ENCODE data around the gene CDC42EP4.

The CDC42EP4 gene, protein sequence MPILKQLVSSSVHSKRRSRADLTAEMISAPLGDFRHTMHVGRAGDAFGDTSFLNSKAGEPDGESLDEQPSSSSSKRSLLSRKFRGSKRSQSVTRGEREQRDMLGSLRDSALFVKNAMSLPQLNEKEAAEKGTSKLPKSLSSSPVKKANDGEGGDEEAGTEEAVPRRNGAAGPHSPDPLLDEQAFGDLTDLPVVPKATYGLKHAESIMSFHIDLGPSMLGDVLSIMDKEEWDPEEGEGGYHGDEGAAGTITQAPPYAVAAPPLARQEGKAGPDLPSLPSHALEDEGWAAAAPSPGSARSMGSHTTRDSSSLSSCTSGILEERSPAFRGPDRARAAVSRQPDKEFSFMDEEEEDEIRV

DNA sequence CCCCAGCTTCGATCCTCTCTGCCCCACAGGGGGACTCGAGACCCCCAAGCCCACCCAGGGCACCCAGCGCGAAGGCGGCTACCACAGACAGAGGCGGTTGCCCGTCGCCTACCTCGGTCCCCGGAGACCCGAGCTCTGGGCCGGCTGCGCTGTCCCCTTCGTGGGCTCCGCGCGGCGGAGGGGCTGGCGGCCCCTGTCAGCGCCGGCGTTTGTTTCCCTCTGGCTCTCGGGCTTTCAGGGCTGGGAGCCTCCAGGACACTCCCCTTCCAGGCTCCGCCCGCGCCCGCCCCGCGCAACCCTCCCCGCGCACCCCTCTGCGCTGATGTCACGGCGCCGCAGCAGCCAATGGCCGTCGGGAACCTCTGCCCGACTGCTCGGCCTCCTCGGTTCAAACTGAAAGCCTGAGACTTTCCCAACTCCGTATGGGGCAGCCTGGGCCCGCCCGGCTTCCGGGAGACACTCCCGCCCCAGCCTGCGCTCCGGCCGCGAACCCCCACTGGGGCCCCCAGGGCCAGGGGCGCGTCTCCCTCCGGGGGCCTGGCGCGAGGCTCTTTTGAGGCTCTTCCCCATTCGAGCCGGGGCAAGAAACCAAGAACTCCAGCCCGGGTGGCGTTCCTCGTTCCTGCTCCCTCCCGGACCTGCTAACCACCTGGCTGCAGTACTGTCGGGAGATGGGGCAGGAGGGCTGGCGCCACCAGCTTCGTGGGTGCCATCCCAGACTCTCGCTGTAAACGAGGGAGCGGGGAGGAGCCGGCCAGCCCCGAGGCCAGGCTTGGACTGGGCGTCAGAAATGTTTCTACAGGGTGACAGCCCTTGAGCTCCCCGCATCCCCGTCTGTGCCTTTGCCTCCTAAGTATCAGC lies at the start of gene CDC42EP4:
CDC42EP4 (minus strand) TSS at position 221 of the 861 bp plus-strand sequence. CDS start 25,501 bp downstream, outside the sequence.
- H3K27me3 ChIP-seq (ENCODE audit: insufficient read depth, low read length): no peaks in the 10 kb centered on the region
- no peaks in the 10 kb centered on the region for H3K36me3 ChIP-seq (ENCODE audit: insufficient read depth, low read length)
- H3K4me1 ChIP-seq (ENCODE audit: insufficient read depth, low read length): peaks cover 27% of the 10 kb centered on the region
- peak within 1 kb of the TSS; percentile 98 for H3K4me3 ChIP-seq (ENCODE audit: low read length)
- no peaks in the 10 kb centered on the region for H3K9me3 ChIP-seq (ENCODE audit: low read length)
- H2AFZ ChIP-seq (ENCODE audit: low read depth, low read length): peak within 1 kb of the TSS; percentile 80

DNA sequence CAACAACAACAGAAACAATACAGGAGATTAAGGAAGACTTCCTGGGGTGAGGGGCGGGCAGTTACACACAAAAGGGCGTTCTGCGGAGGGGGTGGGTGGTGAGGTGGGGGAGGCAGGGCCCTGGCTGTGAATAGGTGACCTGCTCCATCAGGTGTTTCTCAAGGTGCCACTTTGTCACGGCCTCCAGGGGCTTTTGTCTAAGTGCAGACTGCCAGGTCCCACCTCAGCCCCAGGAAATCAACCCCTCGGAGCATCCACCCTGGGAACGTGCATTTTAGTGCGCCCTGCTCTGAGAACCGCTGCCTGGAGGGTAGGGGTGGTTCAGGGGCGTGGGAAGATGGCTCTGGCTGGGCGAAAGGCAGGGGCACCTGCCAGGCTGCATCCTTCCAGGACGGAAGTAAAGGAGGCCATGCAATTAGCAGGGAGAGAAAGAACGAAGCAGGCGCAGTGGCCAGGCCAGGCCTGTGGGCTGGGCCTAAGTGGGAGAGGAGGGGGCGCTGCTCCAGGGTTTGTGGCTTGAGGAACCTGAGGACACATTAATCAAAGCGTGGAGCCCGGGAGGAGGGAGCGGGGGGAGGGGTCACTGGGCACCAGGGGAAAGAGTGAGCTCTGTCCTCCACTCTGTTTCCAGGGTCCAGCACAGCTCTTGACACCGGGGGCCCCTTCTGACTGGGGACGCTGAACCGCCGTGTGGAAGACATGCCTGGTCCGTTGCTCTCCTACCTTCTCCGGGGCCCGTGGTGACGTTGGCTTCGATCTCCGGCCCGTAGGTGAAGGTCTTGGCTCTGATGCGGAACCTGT lies 49.4 kb upstream of the CDC42EP4 start:
- peaks cover 8% of the 10 kb centered on the region for H3K4me1 ChIP-seq (ENCODE audit: insufficient read depth, low read length)
- peaks cover 13% of the 10 kb centered on the region for H3K36me3 ChIP-seq (ENCODE audit: insufficient read depth, low read length)
- H3K9me3 ChIP-seq (ENCODE audit: low read length): no peaks in the 10 kb centered on the region
- H3K27me3 ChIP-seq (ENCODE audit: insufficient read depth, low read length): no peaks in the 10 kb centered on the region
- no peak overlapping the region for H3K4me3 ChIP-seq (ENCODE audit: low read length)
- H2AFZ ChIP-seq (ENCODE audit: low read depth, low read length): no peak overlapping the region

DNA sequence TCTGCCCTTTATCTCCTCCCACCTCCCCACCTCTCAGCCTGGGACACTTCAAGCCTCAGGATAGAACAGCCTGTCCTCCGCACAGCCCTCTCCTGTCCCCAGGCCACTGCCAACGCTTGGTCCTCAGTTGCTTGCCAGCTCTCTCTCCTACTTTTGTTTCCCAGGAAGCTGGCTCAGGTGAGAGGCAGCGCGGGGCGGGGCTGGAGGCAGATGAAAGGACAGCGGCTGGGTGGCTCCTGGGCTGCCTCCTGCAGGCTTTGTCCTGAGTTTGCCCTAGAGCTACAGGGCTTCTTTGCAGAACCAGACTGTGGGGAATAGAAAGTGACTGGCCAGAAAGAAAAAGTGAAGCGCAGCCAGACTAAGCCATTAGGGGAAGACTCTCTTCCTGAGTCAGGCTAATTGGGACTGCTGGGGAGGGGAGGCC lies 48.2 kb upstream of the CDC42EP4 start:
- no peaks in the 10 kb centered on the region for H3K4me1 ChIP-seq (ENCODE audit: insufficient read depth, low read length)
- H3K36me3 ChIP-seq (ENCODE audit: insufficient read depth, low read length): peaks cover 17% of the 10 kb centered on the region
- H2AFZ ChIP-seq (ENCODE audit: low read depth, low read length): no peak overlapping the region
- no peaks in the 10 kb centered on the region for H3K9me3 ChIP-seq (ENCODE audit: low read length)
- H3K4me3 ChIP-seq (ENCODE audit: low read length): no peak overlapping the region
- H3K27me3 ChIP-seq (ENCODE audit: insufficient read depth, low read length): no peaks in the 10 kb centered on the region

DNA sequence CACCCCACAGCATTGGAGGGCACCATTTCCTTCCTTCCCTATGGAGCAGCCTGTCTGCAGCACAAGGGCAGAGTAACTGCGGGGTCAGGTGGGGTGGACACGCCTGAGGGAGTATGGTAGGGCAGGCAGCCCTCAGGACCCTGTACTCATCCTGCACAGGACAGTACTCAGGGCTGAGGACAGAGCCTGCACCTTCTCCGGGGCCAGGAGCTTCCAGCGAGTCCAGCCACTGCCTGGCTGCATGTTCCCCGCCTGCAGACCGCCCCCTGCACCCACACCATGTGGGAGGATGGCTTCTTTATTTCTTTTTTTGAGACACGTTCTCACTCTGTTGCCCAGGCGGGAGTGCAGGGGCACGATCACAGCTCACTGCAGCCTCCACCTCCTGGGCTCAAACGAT lies 47.6 kb upstream of the CDC42EP4 start:
- Histone ChIP-seq H3K27me3 (ENCODE audit: insufficient read depth, low read length) (no peaks in the 10 kb centered on the region), H3K4me1 (ENCODE audit: insufficient read depth, low read length) (no peaks in the 10 kb centered on the region), H3K4me3 (ENCODE audit: low read length) (no peak overlapping the region), H2AFZ (ENCODE audit: low read depth, low read length) (no peak overlapping the region), H3K9me3 (ENCODE audit: low read length) (no peaks in the 10 kb centered on the region), H3K36me3 (ENCODE audit: insufficient read depth, low read length) (peaks cover 18% of the 10 kb centered on the region)

DNA sequence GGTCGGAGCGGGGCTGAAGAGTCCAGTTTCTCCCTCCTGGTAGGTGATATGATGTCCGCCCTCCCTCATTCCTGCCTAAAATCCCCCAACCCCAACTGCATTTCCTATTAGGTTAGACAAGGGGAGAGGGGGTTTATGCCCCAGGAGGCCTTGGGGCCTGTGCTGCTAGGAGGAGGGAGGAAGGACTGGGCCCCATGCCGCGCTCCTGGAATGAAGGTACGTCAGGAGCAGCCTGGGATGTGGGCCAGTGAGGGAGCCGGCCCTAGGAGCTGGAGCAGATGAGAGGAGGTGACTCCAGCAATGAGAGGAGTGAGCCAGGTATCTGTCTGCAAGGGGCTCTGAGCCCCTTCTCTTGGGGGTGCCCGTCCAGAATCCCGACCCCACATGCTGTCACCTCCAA lies 46.9 kb upstream of the CDC42EP4 start:
- no peaks in the 10 kb centered on the region for H3K9me3 ChIP-seq (ENCODE audit: low read length)
- H3K4me1 ChIP-seq (ENCODE audit: insufficient read depth, low read length): no peaks in the 10 kb centered on the region

DNA sequence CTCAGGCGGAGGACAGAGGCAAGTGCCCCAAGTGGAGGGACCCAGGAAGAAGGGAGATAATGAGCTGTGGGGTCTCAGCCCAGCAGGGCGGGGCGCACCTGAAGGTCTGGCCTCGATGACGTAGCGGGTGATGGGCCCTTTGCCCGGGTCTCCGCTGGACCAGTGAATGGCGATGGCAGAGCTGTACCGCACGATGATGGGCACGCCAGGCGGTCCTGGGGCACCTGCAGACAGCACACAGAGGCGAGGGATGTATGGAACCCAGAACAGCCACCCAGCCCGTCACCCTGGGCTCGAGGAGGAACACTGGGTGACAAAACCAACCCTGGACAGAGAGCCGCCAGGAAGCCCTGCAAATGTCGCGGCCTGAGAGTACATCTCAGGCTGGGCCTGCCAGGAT lies 46.2 kb upstream of the CDC42EP4 start:
- Histone ChIP-seq H3K9me3 (ENCODE audit: low read length) (no peaks in the 10 kb centered on the region), H3K36me3 (ENCODE audit: insufficient read depth, low read length) (peaks cover 17% of the 10 kb centered on the region), H3K27me3 (ENCODE audit: insufficient read depth, low read length) (no peaks in the 10 kb centered on the region), H3K4me1 (ENCODE audit: insufficient read depth, low read length) (no peaks in the 10 kb centered on the region), H3K4me3 (ENCODE audit: low read length) (no peak overlapping the region), H2AFZ (ENCODE audit: low read depth, low read length) (no peak overlapping the region)

More for the DNA sequence above, 46.9 kb upstream of the CDC42EP4 start:
- Histone ChIP-seq H3K27me3 (ENCODE audit: insufficient read depth, low read length) (no peaks in the 10 kb centered on the region), H2AFZ (ENCODE audit: low read depth, low read length) (no peak overlapping the region), H3K4me3 (ENCODE audit: low read length) (no peak overlapping the region), H3K36me3 (ENCODE audit: insufficient read depth, low read length) (peaks cover 17% of the 10 kb centered on the region)

DNA sequence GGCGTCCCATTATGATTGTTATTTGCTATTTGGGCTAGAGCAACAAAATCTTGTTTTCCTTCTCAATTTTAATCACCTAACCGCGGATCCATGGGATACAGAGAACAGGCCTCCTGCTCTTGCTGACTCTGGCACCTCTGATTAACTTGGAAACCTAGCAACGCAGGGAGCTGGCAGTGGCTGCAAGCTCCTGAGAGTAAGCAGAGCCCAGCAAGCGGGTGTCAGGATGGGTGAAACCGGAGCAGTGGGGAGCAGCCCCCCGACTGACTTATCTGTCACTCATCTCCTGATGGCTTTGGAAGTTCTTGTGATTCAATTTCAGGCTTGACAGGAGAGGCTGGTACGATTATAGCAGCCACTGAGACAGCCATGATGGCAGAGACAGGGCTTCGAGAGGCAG lies 45.5 kb upstream of the CDC42EP4 start:
- no peaks in the 10 kb centered on the region for H3K27me3 ChIP-seq (ENCODE audit: insufficient read depth, low read length)
- H3K4me3 ChIP-seq (ENCODE audit: low read length): no peak overlapping the region
- no peak overlapping the region for H2AFZ ChIP-seq (ENCODE audit: low read depth, low read length)
- no peaks in the 10 kb centered on the region for H3K9me3 ChIP-seq (ENCODE audit: low read length)
- H3K4me1 ChIP-seq (ENCODE audit: insufficient read depth, low read length): no peaks in the 10 kb centered on the region
- peaks cover 19% of the 10 kb centered on the region for H3K36me3 ChIP-seq (ENCODE audit: insufficient read depth, low read length)

DNA sequence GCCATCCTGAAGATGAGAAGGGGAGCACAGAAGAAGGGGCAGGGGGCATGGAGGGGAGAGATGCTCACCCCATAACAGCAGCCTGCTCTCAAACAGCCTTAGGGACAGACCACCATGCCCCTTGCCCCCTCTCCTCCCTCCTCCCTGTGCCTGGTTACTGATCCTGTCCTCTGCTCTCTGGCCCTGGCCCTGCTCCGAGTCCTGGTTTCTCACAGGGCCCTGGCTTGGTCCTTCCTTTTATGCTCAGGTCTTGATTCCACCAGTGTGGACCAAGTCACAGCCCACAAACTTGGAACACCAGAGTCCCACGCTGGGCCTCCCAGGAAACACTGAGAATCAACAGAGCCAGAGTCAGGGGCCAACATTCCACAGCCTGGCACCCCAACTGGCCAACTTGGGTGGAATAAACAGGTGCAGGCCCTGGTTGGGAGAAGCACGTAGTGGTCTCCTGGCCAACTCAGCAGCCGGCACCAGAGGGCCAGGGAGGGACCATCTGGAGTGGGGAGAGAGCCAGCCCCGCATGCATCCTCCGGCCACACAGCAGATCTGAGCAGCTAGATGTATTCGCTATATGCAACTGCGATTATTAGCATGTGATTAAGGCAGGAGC lies 44.9 kb upstream of the CDC42EP4 start:
- no peak overlapping the region for H2AFZ ChIP-seq (ENCODE audit: low read depth, low read length)

DNA sequence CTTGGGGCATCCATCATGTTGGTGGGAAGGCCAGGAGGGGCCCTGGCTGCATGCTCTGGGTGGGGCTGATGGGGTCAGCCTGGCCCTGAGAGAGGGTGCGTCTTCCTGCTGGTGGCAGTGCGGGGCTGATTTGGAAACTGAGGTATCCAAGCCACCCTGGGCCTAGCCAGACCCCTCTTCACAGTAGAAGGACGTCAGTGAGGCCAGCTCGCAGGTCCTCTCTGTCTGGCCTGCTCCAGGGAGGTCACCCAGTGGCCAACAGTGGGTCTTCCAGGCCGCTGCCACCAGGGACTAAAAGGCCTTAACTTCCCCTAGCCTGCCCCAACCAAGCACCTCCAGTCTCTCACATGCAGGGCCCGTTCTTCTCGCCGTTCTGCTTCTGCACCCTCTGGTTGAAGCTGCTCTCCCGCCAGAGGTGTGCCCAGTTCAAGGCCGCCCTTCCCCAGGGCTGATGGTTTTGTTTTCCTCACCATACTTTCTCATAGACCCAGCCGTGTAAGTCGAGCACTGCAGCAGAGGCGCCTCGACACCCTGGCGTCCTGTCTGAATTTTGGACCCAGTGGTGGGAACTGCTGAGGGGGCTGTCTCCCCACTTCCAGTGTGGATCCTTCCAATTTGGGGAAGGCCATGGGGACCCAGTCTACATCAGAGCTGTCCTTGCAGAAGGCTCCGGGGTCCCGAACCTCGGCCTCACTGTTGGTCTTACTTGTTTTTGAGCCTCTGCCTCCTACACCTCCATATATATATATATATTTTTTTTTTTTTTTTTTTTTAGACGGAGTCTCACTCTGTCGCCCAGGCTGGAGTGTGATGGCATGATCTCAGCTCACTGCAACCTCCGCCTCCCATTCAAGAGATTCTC lies 42.9 kb upstream of the CDC42EP4 start:
- no peak overlapping the region for H2AFZ ChIP-seq (ENCODE audit: low read depth, low read length)
- H3K27me3 ChIP-seq (ENCODE audit: insufficient read depth, low read length): no peaks in the 10 kb centered on the region
- no peaks in the 10 kb centered on the region for H3K4me1 ChIP-seq (ENCODE audit: insufficient read depth, low read length)
- H3K9me3 ChIP-seq (ENCODE audit: low read length): no peaks in the 10 kb centered on the region
- peaks cover 25% of the 10 kb centered on the region for H3K36me3 ChIP-seq (ENCODE audit: insufficient read depth, low read length)
- no peak overlapping the region for H3K4me3 ChIP-seq (ENCODE audit: low read length)

More for the DNA sequence above, 44.9 kb upstream of the CDC42EP4 start:
- H3K9me3 ChIP-seq (ENCODE audit: low read length): no peaks in the 10 kb centered on the region
- no peak overlapping the region for H3K4me3 ChIP-seq (ENCODE audit: low read length)
- H3K27me3 ChIP-seq (ENCODE audit: insufficient read depth, low read length): no peaks in the 10 kb centered on the region
- H3K4me1 ChIP-seq (ENCODE audit: insufficient read depth, low read length): no peaks in the 10 kb centered on the region
- peaks cover 20% of the 10 kb centered on the region for H3K36me3 ChIP-seq (ENCODE audit: insufficient read depth, low read length)

DNA sequence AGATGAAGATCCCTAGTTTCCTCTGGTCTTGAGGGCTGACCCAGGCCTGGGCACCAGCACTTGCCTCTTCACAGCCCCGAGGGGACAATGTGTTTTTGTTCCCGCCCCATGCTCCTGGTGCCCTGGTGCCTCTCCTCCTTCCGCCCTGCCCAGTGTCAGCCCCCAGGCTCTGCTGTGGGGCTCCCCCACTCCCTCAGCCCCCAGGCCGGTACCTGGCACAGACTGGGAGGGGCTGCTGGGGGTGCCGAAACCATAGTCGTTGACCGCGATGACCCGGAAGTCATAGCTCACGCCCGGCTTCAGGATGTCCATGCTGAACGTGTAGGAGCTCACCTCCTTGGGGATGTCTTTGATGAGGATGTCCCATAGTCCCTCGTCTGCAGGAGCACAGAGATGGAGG lies 40.5 kb upstream of the CDC42EP4 start:
- Histone ChIP-seq H3K4me1 (ENCODE audit: insufficient read depth, low read length) (no peaks in the 10 kb centered on the region), H3K9me3 (ENCODE audit: low read length) (no peaks in the 10 kb centered on the region), H3K4me3 (ENCODE audit: low read length) (no peak overlapping the region), H3K27me3 (ENCODE audit: insufficient read depth, low read length) (no peaks in the 10 kb centered on the region), H3K36me3 (ENCODE audit: insufficient read depth, low read length) (peaks cover 22% of the 10 kb centered on the region), H2AFZ (ENCODE audit: low read depth, low read length) (no peak overlapping the region)

DNA sequence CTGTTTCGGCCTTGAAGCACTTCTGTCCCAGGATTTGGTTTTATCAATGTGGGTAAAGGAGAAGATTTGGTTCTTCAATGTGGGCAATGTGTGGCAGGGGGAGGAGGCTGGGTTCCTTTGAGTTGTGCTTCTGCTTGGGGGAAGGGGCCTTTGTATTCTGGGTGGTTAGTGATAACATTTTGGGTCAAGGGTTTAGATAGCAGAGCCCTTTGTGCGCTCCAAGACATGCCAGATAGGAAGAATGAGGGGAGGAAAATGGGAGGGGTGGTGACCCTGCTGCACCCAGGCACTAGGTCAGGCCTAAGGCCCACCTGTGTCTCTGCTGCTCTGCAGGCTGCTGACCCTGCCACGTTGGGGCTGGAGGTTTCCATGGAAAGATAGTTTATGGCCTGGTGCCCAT lies 40.0 kb upstream of the CDC42EP4 start:
- Histone ChIP-seq H2AFZ (ENCODE audit: low read depth, low read length) (no peak overlapping the region), H3K4me1 (ENCODE audit: insufficient read depth, low read length) (no peaks in the 10 kb centered on the region), H3K36me3 (ENCODE audit: insufficient read depth, low read length) (peaks cover 21% of the 10 kb centered on the region), H3K9me3 (ENCODE audit: low read length) (no peaks in the 10 kb centered on the region), H3K4me3 (ENCODE audit: low read length) (no peak overlapping the region), H3K27me3 (ENCODE audit: insufficient read depth, low read length) (no peaks in the 10 kb centered on the region)

DNA sequence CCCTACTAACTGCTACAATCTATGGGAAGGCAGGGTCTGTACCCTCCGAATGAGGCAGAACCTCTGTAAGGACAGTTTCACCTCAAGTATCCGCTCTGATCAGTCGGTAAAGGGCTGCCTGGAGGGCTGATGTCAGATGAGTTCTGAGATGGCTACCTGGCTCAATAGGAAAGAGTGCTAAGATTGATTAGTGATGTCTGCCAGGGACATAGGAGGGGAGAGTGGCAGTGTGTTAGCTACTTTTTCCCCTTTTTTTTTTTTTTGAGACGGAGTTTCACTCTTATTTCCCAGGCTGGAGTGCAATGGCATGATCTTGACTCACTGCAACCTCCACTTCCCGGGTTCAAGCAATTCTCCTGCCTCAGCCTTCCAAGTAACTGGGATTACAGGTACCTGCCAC lies 39.1 kb upstream of the CDC42EP4 start:
- Histone ChIP-seq H3K4me3 (ENCODE audit: low read length) (no peak overlapping the region), H3K4me1 (ENCODE audit: insufficient read depth, low read length) (no peaks in the 10 kb centered on the region), H3K36me3 (ENCODE audit: insufficient read depth, low read length) (peaks cover 15% of the 10 kb centered on the region), H2AFZ (ENCODE audit: low read depth, low read length) (no peak overlapping the region), H3K27me3 (ENCODE audit: insufficient read depth, low read length) (no peaks in the 10 kb centered on the region), H3K9me3 (ENCODE audit: low read length) (no peaks in the 10 kb centered on the region)

Measured in neuron (in vitro differentiated cells).